WTC11 (cell line): ENCODE data around the gene KCNK5. TPM values are rescaled to one million over a fixed set of nuclear protein-coding genes. Genes with fewer than 3 reads are reported as not detected.
A peak's percentile ranks its signal among the peaks of the same experiment; 100 is the strongest.

Experiments
- ATAC-seq: fragments of 200-7000 bp; cut with Tn5 transposase; 2 replicates; pipeline ENCODE4 v1.10.0; 2021; ENCODE audit warnings: mild to moderate bottlenecking, moderate library complexity
- CTCF ChIA-PET: fragments of 300-600 bp; sonication (Branson Sonifier 250); formaldehyde crosslinking; loops from one replicate; lab custom pipeline; 2021; ENCODE audit warnings: antibody characterized with exemption; lab: Charles Lee
- POLR2A ChIA-PET: fragments of 350-600 bp; sonication (Branson Sonifier 250); formaldehyde crosslinking; loops from one replicate; lab custom pipeline; 2021; ENCODE audit warnings: antibody characterized with exemption; lab: Charles Lee
- DNase-seq: peaks from one replicate; pipeline ENCODE4 v3.0.0; 2021; ENCODE audit warnings: low spot score
- H3K27ac Mint-ChIP-seq: 2 replicates; pipeline ENCODE4 v1.8.0; 2021; ENCODE audit warnings: mixed read lengths
- H3K27me3 Mint-ChIP-seq: 2 replicates; pipeline ENCODE4 v1.8.0; 2021; ENCODE audit warnings: low read depth, mild to moderate bottlenecking, moderate library complexity, mixed read lengths
- H3K36me3 Mint-ChIP-seq: 2 replicates; pipeline ENCODE4 v1.8.0; 2021; ENCODE audit warnings: mixed read lengths
- H3K4me1 Mint-ChIP-seq: 2 replicates; pipeline ENCODE4 v1.8.0; 2022; ENCODE audit warnings: mixed read lengths
- H3K4me3 Mint-ChIP-seq: 2 replicates; pipeline ENCODE4 v1.8.0; 2021; ENCODE audit warnings: mild to moderate bottlenecking, moderate library complexity, mixed read lengths
- H3K9me3 Mint-ChIP-seq: 2 replicates; pipeline ENCODE4 v1.8.0; 2021; ENCODE audit warnings: mixed read lengths
- CREB1 ChIP-seq: sonication (generic); formaldehyde crosslinking; IDR thresholded peaks from 2 replicates; pipeline ENCODE4 v1.8.0; 2023; ENCODE audit warnings: mild to moderate bottlenecking, missing genetic modification reagents
- CTCF ChIP-seq: fragments of 200-600 bp; IDR thresholded peaks from 2 replicates; pipeline ENCODE4 v1.8.0; 2022; ENCODE audit warnings: antibody characterized with exemption
- ERG ChIP-seq: fragments of 250-450 bp; sonication (Bioruptor Pico); IDR thresholded peaks from 2 replicates; pipeline ENCODE4 v1.8.0; 2021; ENCODE audit warnings: mild to moderate bottlenecking
- FOXP1 ChIP-seq: sonication (generic); formaldehyde crosslinking; IDR thresholded peaks from 2 replicates; pipeline ENCODE4 v1.8.0; 2022; ENCODE audit warnings: missing genetic modification reagents, mild to moderate bottlenecking, moderate library complexity, borderline replicate concordance
- KAT7 ChIP-seq: sonication (generic); formaldehyde crosslinking; IDR thresholded peaks from 2 replicates; pipeline ENCODE4 v1.8.1; 2023; ENCODE audit warnings: missing genetic modification reagents, mild to moderate bottlenecking, borderline replicate concordance
- MXD4 ChIP-seq: fragments of 250-450 bp; sonication (Bioruptor Pico); IDR thresholded peaks from 2 replicates; pipeline ENCODE4 v1.8.0; 2021; ENCODE audit warnings: mild to moderate bottlenecking, moderate library complexity, borderline replicate concordance
- SMAD3 ChIP-seq: sonication (generic); formaldehyde crosslinking; IDR thresholded peaks from 2 replicates; pipeline ENCODE4 v1.8.0; 2022; ENCODE audit warnings: missing genetic modification reagents, mild to moderate bottlenecking, borderline replicate concordance
- SOX15 ChIP-seq: fragments of 250-450 bp; sonication (Bioruptor Pico); IDR thresholded peaks from 2 replicates; pipeline ENCODE4 v1.9.0; 2021; ENCODE audit warnings: mild to moderate bottlenecking
- TEAD4 ChIP-seq: sonication (generic); formaldehyde crosslinking; IDR thresholded peaks from 2 replicates; pipeline ENCODE4 v1.8.0; 2022; ENCODE audit warnings: mild to moderate bottlenecking, missing genetic modification reagents
- ZBTB21 ChIP-seq: sonication (generic); formaldehyde crosslinking; IDR thresholded peaks from 2 replicates; pipeline ENCODE4 v1.8.1; 2023; ENCODE audit warnings: mild to moderate bottlenecking, missing genetic modification reagents, borderline replicate concordance
- ZNF121 ChIP-seq: sonication (generic); formaldehyde crosslinking; IDR thresholded peaks from 2 replicates; pipeline ENCODE4 v1.8.0; 2023; ENCODE audit warnings: missing genetic modification reagents
- ZNF219 ChIP-seq: sonication (generic); formaldehyde crosslinking; IDR thresholded peaks from 2 replicates; pipeline ENCODE4 v1.8.0; 2023; ENCODE audit warnings: missing genetic modification reagents, mild to moderate bottlenecking, borderline replicate concordance
- ZNF317 ChIP-seq: sonication (generic); formaldehyde crosslinking; IDR thresholded peaks from 2 replicates; pipeline ENCODE4 v1.8.1; 2023; ENCODE audit warnings: low read depth, mild to moderate bottlenecking, moderate library complexity, missing genetic modification reagents, borderline replicate concordance
- ZNF425 ChIP-seq: fragments of 250-450 bp; sonication (Bioruptor Pico); conservative IDR thresholded peaks from 2 replicates; pipeline ENCODE4 v1.9.0; 2021; ENCODE audit warnings: mild to moderate bottlenecking
- ZSCAN18 ChIP-seq: fragments of 250-450 bp; sonication (Bioruptor Pico); IDR thresholded peaks from 2 replicates; pipeline ENCODE4 v2.1.2; 2022; ENCODE audit warnings: mild to moderate bottlenecking, moderate library complexity
- total RNA-seq: library from RNA; stranded (reverse); gene quantifications from 3 replicates; pipeline ENCODE4 v1.2.3, GENCODE V29; 2021
- TF ChIP-seq, protein P1 (sequence below): sonication (generic); formaldehyde crosslinking; IDR thresholded peaks from 2 replicates; pipeline ENCODE4 v1.8.0; 2023; ENCODE audit warnings: missing genetic modification reagents, mild to moderate bottlenecking, borderline replicate concordance
- TF ChIP-seq, protein P2 (sequence below): sonication (generic); formaldehyde crosslinking; IDR thresholded peaks from 2 replicates; pipeline ENCODE4 v1.8.1; 2023; ENCODE audit warnings: mild to moderate bottlenecking, missing genetic modification reagents
- TF ChIP-seq, protein P3 (sequence below): sonication (generic); formaldehyde crosslinking; IDR thresholded peaks from 2 replicates; pipeline ENCODE4 v1.8.1; 2023; ENCODE audit warnings: mild to moderate bottlenecking, moderate library complexity, missing genetic modification reagents
- TF ChIP-seq, protein P4 (sequence below): sonication (generic); formaldehyde crosslinking; IDR thresholded peaks from 2 replicates; pipeline ENCODE4 v1.8.1; 2022; ENCODE audit warnings: low read depth, mild to moderate bottlenecking, moderate library complexity, missing genetic modification reagents, borderline replicate concordance

Gene KCNK5
- total RNA-seq, 1 experiment from 2014 or later, result 41.8 TPM

DNA sequence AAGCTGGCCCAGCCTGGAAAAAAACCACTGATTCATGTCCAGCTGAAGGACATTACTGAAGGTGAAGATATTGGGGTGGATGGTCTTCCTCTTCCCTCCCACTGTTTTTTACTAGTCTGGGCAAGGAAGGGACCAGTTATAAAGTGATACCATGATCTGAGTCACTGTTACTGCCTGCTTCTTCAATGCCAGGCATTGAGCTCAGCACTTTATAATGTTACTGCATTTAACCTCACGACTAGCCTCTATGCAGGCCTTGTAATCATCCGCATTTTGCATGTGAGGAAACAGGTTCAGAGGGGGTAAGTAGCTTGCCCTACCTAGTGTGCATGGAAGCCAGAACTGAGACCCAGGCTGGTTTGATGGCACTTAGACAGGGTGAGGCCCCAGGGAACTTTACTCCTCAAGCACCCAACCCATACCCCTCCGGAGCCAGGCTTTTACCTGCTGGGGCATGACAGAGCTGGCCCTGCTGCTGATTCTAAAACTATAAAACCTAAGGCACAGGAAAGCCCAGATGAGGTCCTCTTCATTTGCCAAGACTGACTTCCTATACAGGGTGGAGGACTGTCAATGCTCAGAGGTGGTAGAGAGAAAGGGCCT lies 11.0 kb upstream of the KCNK5 start (continued):
- TF ChIP-seq, protein P1, sequence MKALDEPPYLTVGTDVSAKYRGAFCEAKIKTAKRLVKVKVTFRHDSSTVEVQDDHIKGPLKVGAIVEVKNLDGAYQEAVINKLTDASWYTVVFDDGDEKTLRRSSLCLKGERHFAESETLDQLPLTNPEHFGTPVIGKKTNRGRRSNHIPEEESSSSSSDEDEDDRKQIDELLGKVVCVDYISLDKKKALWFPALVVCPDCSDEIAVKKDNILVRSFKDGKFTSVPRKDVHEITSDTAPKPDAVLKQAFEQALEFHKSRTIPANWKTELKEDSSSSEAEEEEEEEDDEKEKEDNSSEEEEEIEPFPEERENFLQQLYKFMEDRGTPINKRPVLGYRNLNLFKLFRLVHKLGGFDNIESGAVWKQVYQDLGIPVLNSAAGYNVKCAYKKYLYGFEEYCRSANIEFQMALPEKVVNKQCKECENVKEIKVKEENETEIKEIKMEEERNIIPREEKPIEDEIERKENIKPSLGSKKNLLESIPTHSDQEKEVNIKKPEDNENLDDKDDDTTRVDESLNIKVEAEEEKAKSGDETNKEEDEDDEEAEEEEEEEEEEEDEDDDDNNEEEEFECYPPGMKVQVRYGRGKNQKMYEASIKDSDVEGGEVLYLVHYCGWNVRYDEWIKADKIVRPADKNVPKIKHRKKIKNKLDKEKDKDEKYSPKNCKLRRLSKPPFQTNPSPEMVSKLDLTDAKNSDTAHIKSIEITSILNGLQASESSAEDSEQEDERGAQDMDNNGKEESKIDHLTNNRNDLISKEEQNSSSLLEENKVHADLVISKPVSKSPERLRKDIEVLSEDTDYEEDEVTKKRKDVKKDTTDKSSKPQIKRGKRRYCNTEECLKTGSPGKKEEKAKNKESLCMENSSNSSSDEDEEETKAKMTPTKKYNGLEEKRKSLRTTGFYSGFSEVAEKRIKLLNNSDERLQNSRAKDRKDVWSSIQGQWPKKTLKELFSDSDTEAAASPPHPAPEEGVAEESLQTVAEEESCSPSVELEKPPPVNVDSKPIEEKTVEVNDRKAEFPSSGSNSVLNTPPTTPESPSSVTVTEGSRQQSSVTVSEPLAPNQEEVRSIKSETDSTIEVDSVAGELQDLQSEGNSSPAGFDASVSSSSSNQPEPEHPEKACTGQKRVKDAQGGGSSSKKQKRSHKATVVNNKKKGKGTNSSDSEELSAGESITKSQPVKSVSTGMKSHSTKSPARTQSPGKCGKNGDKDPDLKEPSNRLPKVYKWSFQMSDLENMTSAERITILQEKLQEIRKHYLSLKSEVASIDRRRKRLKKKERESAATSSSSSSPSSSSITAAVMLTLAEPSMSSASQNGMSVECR (CRISPR knock-in tag), result no peak
- no peak for TF ChIP-seq ZSCAN18

- Mint-ChIP-seq H3K4me3 (no peak overlapping the region), H3K36me3 (no peaks in the 10 kb centered on the region), H3K4me1 (peaks cover 14% of the 10 kb centered on the region; the same call in 1 of the 2 replicates), H3K27me3 (no peaks in the 10 kb centered on the region), H3K9me3 (no peaks in the 10 kb centered on the region), H3K27ac (no peak overlapping the region)
- ChIA-PET CTCF (interaction anchor here (1.0 to 4.7 kb wide), 7 partner anchors 10 to 63 kb away, joined by 3 to 29 read pairs (median 3); partner anchors contain the start of gene KCNK5), POLR2A (no interaction called here)
- ATAC-seq (peak; percentile 68), DNase-seq (no peak)
- no peak for TF ChIP-seq ERG (CRISPR knock-in tag)
- no peak for TF ChIP-seq SMAD3 (CRISPR knock-in tag)
- no peak for TF ChIP-seq ZNF121
- no peak for TF ChIP-seq KAT7
- TF ChIP-seq ZNF219 (CRISPR knock-in tag), result no peak
- TF ChIP-seq ZNF317 (CRISPR knock-in tag), result no peak
- no peak for TF ChIP-seq CREB1 (CRISPR knock-in tag)
- TF ChIP-seq, protein P2, sequence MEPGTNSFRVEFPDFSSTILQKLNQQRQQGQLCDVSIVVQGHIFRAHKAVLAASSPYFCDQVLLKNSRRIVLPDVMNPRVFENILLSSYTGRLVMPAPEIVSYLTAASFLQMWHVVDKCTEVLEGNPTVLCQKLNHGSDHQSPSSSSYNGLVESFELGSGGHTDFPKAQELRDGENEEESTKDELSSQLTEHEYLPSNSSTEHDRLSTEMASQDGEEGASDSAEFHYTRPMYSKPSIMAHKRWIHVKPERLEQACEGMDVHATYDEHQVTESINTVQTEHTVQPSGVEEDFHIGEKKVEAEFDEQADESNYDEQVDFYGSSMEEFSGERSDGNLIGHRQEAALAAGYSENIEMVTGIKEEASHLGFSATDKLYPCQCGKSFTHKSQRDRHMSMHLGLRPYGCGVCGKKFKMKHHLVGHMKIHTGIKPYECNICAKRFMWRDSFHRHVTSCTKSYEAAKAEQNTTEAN (CRISPR knock-in tag), result no peak
- no peak for TF ChIP-seq MXD4 (CRISPR knock-in tag)
- TF ChIP-seq, protein P3, sequence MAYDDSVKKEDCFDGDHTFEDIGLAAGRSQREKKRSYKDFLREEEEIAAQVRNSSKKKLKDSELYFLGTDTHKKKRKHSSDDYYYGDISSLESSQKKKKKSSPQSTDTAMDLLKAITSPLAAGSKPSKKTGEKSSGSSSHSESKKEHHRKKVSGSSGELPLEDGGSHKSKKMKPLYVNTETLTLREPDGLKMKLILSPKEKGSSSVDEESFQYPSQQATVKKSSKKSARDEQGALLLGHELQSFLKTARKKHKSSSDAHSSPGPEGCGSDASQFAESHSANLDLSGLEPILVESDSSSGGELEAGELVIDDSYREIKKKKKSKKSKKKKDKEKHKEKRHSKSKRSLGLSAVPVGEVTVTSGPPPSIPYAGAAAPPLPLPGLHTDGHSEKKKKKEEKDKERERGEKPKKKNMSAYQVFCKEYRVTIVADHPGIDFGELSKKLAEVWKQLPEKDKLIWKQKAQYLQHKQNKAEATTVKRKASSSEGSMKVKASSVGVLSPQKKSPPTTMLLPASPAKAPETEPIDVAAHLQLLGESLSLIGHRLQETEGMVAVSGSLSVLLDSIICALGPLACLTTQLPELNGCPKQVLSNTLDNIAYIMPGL (CRISPR knock-in tag), result no peak
- TF ChIP-seq, protein P4, sequence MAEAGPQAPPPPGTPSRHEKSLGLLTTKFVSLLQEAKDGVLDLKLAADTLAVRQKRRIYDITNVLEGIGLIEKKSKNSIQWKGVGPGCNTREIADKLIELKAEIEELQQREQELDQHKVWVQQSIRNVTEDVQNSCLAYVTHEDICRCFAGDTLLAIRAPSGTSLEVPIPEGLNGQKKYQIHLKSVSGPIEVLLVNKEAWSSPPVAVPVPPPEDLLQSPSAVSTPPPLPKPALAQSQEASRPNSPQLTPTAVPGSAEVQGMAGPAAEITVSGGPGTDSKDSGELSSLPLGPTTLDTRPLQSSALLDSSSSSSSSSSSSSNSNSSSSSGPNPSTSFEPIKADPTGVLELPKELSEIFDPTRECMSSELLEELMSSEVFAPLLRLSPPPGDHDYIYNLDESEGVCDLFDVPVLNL, result no peak
- TF ChIP-seq FOXP1 (CRISPR knock-in tag), result no peak
- TF ChIP-seq ZNF425, result no peak
- no peak for TF ChIP-seq CTCF
- TF ChIP-seq SOX15 (CRISPR knock-in tag), result no peak
- no peak for TF ChIP-seq ZBTB21 (CRISPR knock-in tag)
- no peak for TF ChIP-seq TEAD4 (CRISPR knock-in tag)
Measured at GRCh38 chr6:39239527-39240154, 10.4 kb upstream of the KCNK5 start.
